Liver (tissue), 9 donors: ENCODE results near the gene CDK8. TPM values are rescaled to one million over a fixed set of nuclear protein-coding genes. Genes with fewer than 3 reads are reported as not detected.

Experiments used
- DNase-seq: peaks from one replicate; pipeline ENCODE4 v3.0.0-alpha.2; 2017; ENCODE audit warnings: low spot score
- H3K27ac ChIP-seq, 2 donors: one replicate each; pipeline ENCODE4 v1.7.0; 2013; ENCODE audit warnings: inconsistent platforms in 2 of 2, low read length in 2 of 2, control low read depth in 1 of 2, low read depth in 1 of 2, mild to moderate bottlenecking in 1 of 2
- H3K27me3 ChIP-seq, 4 donors: one replicate each; pipeline versions ENCODE4 v1.6.1 to v1.7.0; 2013; ENCODE audit warnings: low read length in 3 of 4, inconsistent platforms in 1 of 4, mild to moderate bottlenecking in 1 of 4, moderate library complexity in 1 of 4; ENCODE audit not compliant: control insufficient read depth in 4 of 4, insufficient read depth in 4 of 4
- H3K36me3 ChIP-seq, 4 donors: one replicate each; pipeline versions ENCODE4 v1.6.1 to v1.7.0; 2013; ENCODE audit warnings: low read length in 3 of 4, mild to moderate bottlenecking in 3 of 4, low read depth in 1 of 4, moderate library complexity in 1 of 4; ENCODE audit not compliant: control insufficient read depth in 4 of 4, insufficient read depth in 3 of 4
- H3K4me1 ChIP-seq, 4 donors: one replicate each; pipeline versions ENCODE4 v1.6.1 to v1.7.0; 2013; ENCODE audit warnings: low read length in 3 of 4, mild to moderate bottlenecking in 3 of 4, moderate library complexity in 1 of 4; ENCODE audit not compliant: control insufficient read depth in 4 of 4, insufficient read depth in 4 of 4
- H3K4me3 ChIP-seq, 3 donors: one replicate each; pipeline versions ENCODE4 v1.6.1 to v1.7.0; 2013; ENCODE audit warnings: low read length in 3 of 3, control low read depth in 1 of 3, low read depth in 1 of 3, mild to moderate bottlenecking in 1 of 3
- H3K9ac ChIP-seq, 2 donors: one replicate each; pipeline ENCODE4 v1.7.0; 2013; ENCODE audit warnings: low read length in 2 of 2, mild to moderate bottlenecking in 2 of 2, moderate library complexity in 2 of 2, control low read depth in 1 of 2, low read depth in 1 of 2
- H3K9me3 ChIP-seq, 4 donors: one replicate each; pipeline versions ENCODE4 v1.6.1 to v1.7.0; 2013; ENCODE audit warnings: low read length in 3 of 4; ENCODE audit not compliant: control insufficient read depth in 4 of 4
- GABPA ChIP-seq, 2 donors: IDR thresholded peaks in 1 of 2; conservative IDR thresholded peaks in 1 of 2; 2 replicates each; pipeline ENCODE4 v1.6.1; 2016; ENCODE audit warnings: antibody characterized with exemption in 2 of 2, mild to moderate bottlenecking in 1 of 2, moderate library complexity in 1 of 2
- HNF4G ChIP-seq: IDR thresholded peaks from 2 replicates; pipeline ENCODE4 v1.6.1; 2016; ENCODE audit warnings: antibody characterized with exemption
- NR2F2 ChIP-seq: IDR thresholded peaks from 2 replicates; pipeline ENCODE4 v1.6.1; 2016; ENCODE audit warnings: antibody characterized with exemption
- REST ChIP-seq: IDR thresholded peaks from 2 replicates; pipeline ENCODE4 v1.6.1; 2016; ENCODE audit warnings: antibody characterized with exemption, mild to moderate bottlenecking
- RXRA ChIP-seq, 2 donors: IDR thresholded peaks; 2 replicates each; pipeline ENCODE4 v1.6.1; 2017 to 2018; ENCODE audit warnings: antibody characterized with exemption in 2 of 2, mild to moderate bottlenecking in 1 of 2
- SP1 ChIP-seq: IDR thresholded peaks from 2 replicates; pipeline ENCODE4 v1.6.1; 2018; ENCODE audit warnings: antibody characterized with exemption, mild to moderate bottlenecking
- TAF1 ChIP-seq: conservative IDR thresholded peaks from 2 replicates; pipeline ENCODE4 v1.6.1; 2016; ENCODE audit warnings: antibody characterized with exemption, mild to moderate bottlenecking
- YY1 ChIP-seq: IDR thresholded peaks from 2 replicates; pipeline ENCODE4 v1.6.1; 2016; ENCODE audit warnings: antibody characterized with exemption, mild to moderate bottlenecking
- ZBTB33 ChIP-seq: IDR thresholded peaks from 2 replicates; pipeline ENCODE4 v1.6.1; 2016; ENCODE audit warnings: antibody characterized with exemption
- WGBS: extraction: QIAGEN DNeasy Blood & Tissue Kit; methylation state at CpG from one replicate; pipeline ENCODE4 v1.1.7; 2013; 5-methylcytosine and 5-hydroxymethylcytosine counted together
- polyA plus RNA-seq, 2 donors: library from polyadenylated mRNA; stranded (reverse) in 1 of 2; unstranded in 1 of 2; fragments of 200-250 nt in 1 of 2; fragments of >200 nt in 1 of 2; fragmentation: Nextera tagmentation in 1 of 2; extraction: Ambion mirVana in 1 of 2; gene quantifications; one replicate each; pipeline versions ENCODE4 v1.2.1 to v1.2.3, GENCODE V29; 2013 to 2015
- total RNA-seq, 2 donors: library from RNA; depleted of rRNA; stranded (reverse); fragments of >200 nt; gene quantifications; one replicate each; pipeline ENCODE4 v1.2.3, GENCODE V29; 2014
- TF ChIP-seq, protein P1 (sequence below): fragments of 150-350 bp; IDR thresholded peaks from 2 replicates; pipeline ENCODE4 v1.5.1; 2017; ENCODE audit warnings: improper control_type of control experiment, low read depth, low read length; ENCODE audit not compliant: missing input control
- donor health status: healthy.
- donor health status: healthy.
- donor health status: healthy.
- donor health status: healthy.
- donor health status: healthy.

CDK8 gene
- total and polyA plus RNA-seq, 4 donors, result 3.3 to 10.8 (median 6.8) TPM

DNA sequence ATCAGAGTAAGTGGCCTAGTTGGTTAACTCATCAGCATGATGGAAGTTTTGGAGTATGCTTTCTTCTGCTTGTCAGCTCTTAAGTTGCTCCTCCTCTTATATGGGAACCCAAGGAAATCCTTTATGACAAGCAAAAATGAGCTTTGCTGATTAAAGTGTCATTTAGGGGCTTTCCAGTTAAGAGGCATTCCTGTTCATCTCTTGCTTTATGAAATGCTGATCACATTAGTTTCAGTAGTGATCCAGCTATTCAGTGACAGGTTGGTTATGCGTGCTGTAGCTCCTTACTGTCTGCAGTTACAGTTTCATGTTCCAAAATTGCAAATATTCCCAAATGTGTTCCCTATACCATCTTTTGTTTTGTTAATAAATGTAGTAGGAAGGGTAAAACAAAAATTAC is 146.6 kb downstream of the CDK8 start:
- WGBS, result 93% methylated on average over 1 of the region's 1 CpG
- Histone ChIP-seq H3K9ac (no peak overlapping the region), H3K27me3 (no peaks in the 10 kb centered on the region), H3K4me1 (peaks cover 0 to 13% (median under 1%) of the 10 kb centered on the region in 4 donors), H3K4me3 (no peak overlapping the region), H3K36me3 (peaks cover 5 to 11% (median 9%) of the 10 kb centered on the region in 4 donors), H3K9me3 (no peaks in the 10 kb centered on the region), H3K27ac (no peak overlapping the region)
- DNase-seq, result no peak
- TF ChIP-seq NR2F2, result no peak
- TF ChIP-seq RXRA (IDR thresholded peaks at IDR 0.05), result no peak
- TF ChIP-seq, protein P1, sequence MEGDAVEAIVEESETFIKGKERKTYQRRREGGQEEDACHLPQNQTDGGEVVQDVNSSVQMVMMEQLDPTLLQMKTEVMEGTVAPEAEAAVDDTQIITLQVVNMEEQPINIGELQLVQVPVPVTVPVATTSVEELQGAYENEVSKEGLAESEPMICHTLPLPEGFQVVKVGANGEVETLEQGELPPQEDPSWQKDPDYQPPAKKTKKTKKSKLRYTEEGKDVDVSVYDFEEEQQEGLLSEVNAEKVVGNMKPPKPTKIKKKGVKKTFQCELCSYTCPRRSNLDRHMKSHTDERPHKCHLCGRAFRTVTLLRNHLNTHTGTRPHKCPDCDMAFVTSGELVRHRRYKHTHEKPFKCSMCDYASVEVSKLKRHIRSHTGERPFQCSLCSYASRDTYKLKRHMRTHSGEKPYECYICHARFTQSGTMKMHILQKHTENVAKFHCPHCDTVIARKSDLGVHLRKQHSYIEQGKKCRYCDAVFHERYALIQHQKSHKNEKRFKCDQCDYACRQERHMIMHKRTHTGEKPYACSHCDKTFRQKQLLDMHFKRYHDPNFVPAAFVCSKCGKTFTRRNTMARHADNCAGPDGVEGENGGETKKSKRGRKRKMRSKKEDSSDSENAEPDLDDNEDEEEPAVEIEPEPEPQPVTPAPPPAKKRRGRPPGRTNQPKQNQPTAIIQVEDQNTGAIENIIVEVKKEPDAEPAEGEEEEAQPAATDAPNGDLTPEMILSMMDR, result no peak
- TF ChIP-seq HNF4G, result no peak
- TF ChIP-seq YY1, result no peak
- no peak for TF ChIP-seq GABPA (IDR thresholded peaks at IDR 0.05 in 1 of 2, conservative IDR thresholded peaks at IDR 0.05 in 1 of 2)

DNA sequence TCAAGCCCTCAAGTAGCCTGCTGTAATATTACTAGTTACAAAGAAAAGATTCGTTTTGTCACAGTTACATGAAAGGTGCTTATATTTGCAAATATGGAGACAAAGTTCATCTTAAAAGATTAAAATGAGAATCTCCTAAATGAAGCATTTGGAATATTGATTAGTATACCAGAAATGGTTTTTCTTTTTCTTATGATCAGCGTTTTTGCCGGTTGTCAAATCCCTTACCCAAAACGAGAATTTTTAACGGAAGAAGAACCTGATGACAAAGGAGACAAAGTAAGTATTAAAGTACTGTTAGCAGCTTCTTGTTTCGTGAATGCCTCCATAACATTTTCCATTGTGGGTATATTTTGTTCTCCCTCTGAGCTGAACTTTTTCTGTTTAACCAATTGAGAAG is 147.1 kb downstream of the CDK8 start:
- TF ChIP-seq HNF4G, result no peak
- TF ChIP-seq, protein P1, result no peak
- TF ChIP-seq TAF1, result no peak
- no peak for TF ChIP-seq GABPA (IDR thresholded peaks at IDR 0.05 in 1 of 2, conservative IDR thresholded peaks at IDR 0.05 in 1 of 2)
- no peak for TF ChIP-seq REST
- TF ChIP-seq NR2F2, result no peak
- no peak for TF ChIP-seq ZBTB33
- no peak for TF ChIP-seq SP1
- Histone ChIP-seq H3K36me3 (peaks cover 5 to 11% (median 10%) of the 10 kb centered on the region in 4 donors), H3K4me3 (no peak overlapping the region), H3K4me1 (peaks cover 0 to 13% (median under 1%) of the 10 kb centered on the region in 4 donors), H3K9me3 (no peaks in the 10 kb centered on the region), H3K27me3 (no peaks in the 10 kb centered on the region), H3K27ac (no peak overlapping the region), H3K9ac (no peak overlapping the region)
- DNase-seq, result no peak
- 95% methylated on average over 6 of the region's 6 CpGs for WGBS
